Upper lobe of left lung (tissue), 4 donors: ENCODE data around the gene ZNF629.

Experiments used
- CTCF ChIP-seq, 6 experiments: fragments of 450-650 bp in 4 of 6; fragments of 200-600 bp in 2 of 6; sonication (generic) in 2 of 6; IDR thresholded peaks; one replicate each; pipeline ENCODE4 v1.5.1; 2016 to 2019; ENCODE audit warnings: antibody characterized with exemption in 6 of 6
- EP300 ChIP-seq, 4 donors: sonication (generic); formaldehyde crosslinking; IDR thresholded peaks; one replicate each; pipeline ENCODE4 v1.5.1; 2017; ENCODE audit warnings: antibody characterized with exemption in 4 of 4, control low read depth in 2 of 4
- POLR2A ChIP-seq, 4 donors: fragments of 450-650 bp; IDR thresholded peaks; one replicate each; pipeline ENCODE4 v1.5.1; 2016 to 2017; ENCODE audit warnings: antibody characterized with exemption in 4 of 4, mild to moderate bottlenecking in 2 of 4
- POLR2AphosphoS5 ChIP-seq, 2 donors: sonication (generic); formaldehyde crosslinking; IDR thresholded peaks; one replicate each; pipeline ENCODE4 v1.5.1; 2017; ENCODE audit warnings: antibody characterized with exemption in 2 of 2

GRCh38 chr16:30773826-30774225 is 13.2 kb downstream of the ZNF629 start:
- TF ChIP-seq CTCF (IDR thresholded peaks at IDR 0.05): no peak
- TF ChIP-seq EP300 (IDR thresholded peaks at IDR 0.05): no peak
- TF ChIP-seq POLR2A (IDR thresholded peaks at IDR 0.05): no peak
- TF ChIP-seq POLR2AphosphoS5 (IDR thresholded peaks at IDR 0.05): no peak
